Lung (tissue), 13 donors: ENCODE measurements around the gene KRTAP9-9. TPM values are rescaled to one million over a fixed set of nuclear protein-coding genes. Genes with fewer than 3 reads are reported as not detected.

Experiments
- ATAC-seq: fragments of 200-7000 bp; cut with Tn5 transposase; one replicate; pipeline ENCODE4 v1.9.1; 2020; ENCODE audit warnings: moderate number of reproducible peaks; ENCODE audit not compliant: insufficient read depth, low FRiP score
- DNase-seq, 3 donors: peaks; one replicate each; pipeline ENCODE4 v3.0.0-alpha.2; 2013 to 2017
- H3K27ac ChIP-seq, 2 donors: one replicate each; pipeline ENCODE4 v1.5.1; 2013; ENCODE audit warnings: mild to moderate bottlenecking in 2 of 2, moderate library complexity in 2 of 2, control low read depth in 1 of 2, inconsistent platforms in 1 of 2, low read depth in 1 of 2, low read length in 1 of 2
- H3K27me3 ChIP-seq, 3 donors: one replicate each; pipeline ENCODE4 v1.5.1; 2013; ENCODE audit warnings: low read length in 2 of 3; ENCODE audit not compliant: control insufficient read depth in 3 of 3, insufficient read depth in 3 of 3
- H3K36me3 ChIP-seq, 4 donors: one replicate each; pipeline ENCODE4 v1.5.1; 2013; ENCODE audit warnings: low read length in 4 of 4, mild to moderate bottlenecking in 1 of 4, moderate library complexity in 1 of 4; ENCODE audit not compliant: control insufficient read depth in 4 of 4, insufficient read depth in 4 of 4
- H3K4me1 ChIP-seq, 5 donors: one replicate each; pipeline ENCODE4 v1.5.1; 2013; ENCODE audit warnings: low read length in 5 of 5, mild to moderate bottlenecking in 2 of 5, moderate library complexity in 1 of 5; ENCODE audit not compliant: control insufficient read depth in 5 of 5, insufficient read depth in 5 of 5
- H3K4me3 ChIP-seq: one replicate; pipeline ENCODE4 v1.5.1; 2013; ENCODE audit warnings: mild to moderate bottlenecking, control low read depth, moderate library complexity
- H3K9ac ChIP-seq, 2 donors: one replicate each; pipeline ENCODE4 v1.5.1; 2013; ENCODE audit warnings: low read length in 2 of 2, control low read depth in 1 of 2; ENCODE audit not compliant: insufficient read depth in 1 of 2
- H3K9me3 ChIP-seq, 4 donors: one replicate each; pipeline ENCODE4 v1.5.1; 2013; ENCODE audit warnings: low read length in 3 of 4, mild to moderate bottlenecking in 1 of 4, moderate library complexity in 1 of 4; ENCODE audit not compliant: control insufficient read depth in 4 of 4, insufficient read depth in 3 of 4
- CTCF ChIP-seq: IDR thresholded peaks from 2 replicates; pipeline ENCODE4 v1.5.1; 2012; ENCODE audit warnings: mild to moderate bottlenecking; ENCODE audit errors: control extremely low read depth, extremely low read depth
- WGBS, 2 donors: extraction: QIAGEN DNeasy Blood & Tissue Kit; methylation state at CpG; one replicate each; pipeline ENCODE4 v1.1.7; 2013; 5-methylcytosine and 5-hydroxymethylcytosine counted together
- polyA plus RNA-seq, 2 donors: library from polyadenylated mRNA; stranded (reverse); fragments of 200-250 nt; gene quantifications; one replicate each; pipeline ENCODE4 v1.2.1, GENCODE V29; 2013
- small RNA-seq: library from RNA; depleted of rRNA; stranded (forward); fragments of <200 nt; gene quantifications from one replicate; pipeline ENCODE3, GENCODE V24; 2014; ENCODE audit warnings: low replicate concordance
- total RNA-seq, 2 donors: library from RNA; depleted of rRNA in 1 of 2; stranded (reverse); fragments of >200 nt in 1 of 2; gene quantifications; one replicate each; pipeline ENCODE4 v1.2.1, GENCODE V29; 2014 to 2021
- donor health status: control.
- donor health status: control.
- donor health status: Bipolar disorder and iron deficiency.
- donor health status: healthy.
- donor health status: DM: yes; HTN: yes; CAD: no.

The KRTAP9-9 gene
- total and polyA plus RNA-seq, 4 donors, result not detected

GRCh38 chr17:41302981-41303380 is 47.8 kb downstream of the KRTAP9-9 start:
- Histone ChIP-seq H3K36me3 (no peaks in the 10 kb centered on the region), H3K9me3 (peaks cover 0 to 6% (median 0%) of the 10 kb centered on the region in 4 donors), H3K4me1 (no peaks in the 10 kb centered on the region), H3K27ac (no peak overlapping the region), H3K4me3 (no peak overlapping the region), H3K9ac (no peak overlapping the region), H3K27me3 (no peaks in the 10 kb centered on the region)
- 85 to 95% methylated on average over 4 of the region's 4 CpGs for WGBS, 2 donors
- ATAC-seq (no peak), DNase-seq (no peak)
- no peak for TF ChIP-seq CTCF

- TF ChIP-seq CTCF, result no peak
- no peak overlapping the region for H3K4me3 ChIP-seq
- WGBS, 2 donors, result 87 to 90% methylated on average over 12 of the region's 12 CpGs
- no peaks in the 10 kb centered on the region for H3K36me3 ChIP-seq
- H3K27me3 ChIP-seq, result no peaks in the 10 kb centered on the region
- peaks cover 0 to 6% (median 0%) of the 10 kb centered on the region in 4 donors for H3K9me3 ChIP-seq
- H3K4me1 ChIP-seq, result peaks cover 0 to 6% (median 0%) of the 10 kb centered on the region in 5 donors
- no peak overlapping the region for H3K27ac ChIP-seq
- ATAC-seq (no peak), DNase-seq (no peak)
- no peak overlapping the region for H3K9ac ChIP-seq
Measured at GRCh38 chr17:41304091-41304490, 48.9 kb downstream of the KRTAP9-9 start.

Small RNA genes within 50 kb of the gene (small RNA-seq; reads per million reads assigned to genes)
- not detected for gene KRTAP9-10P

Other genes with a start within 250 kb of the KRTAP9-9 start
Only the 30 nearest of the 40 such genes appear.
- not detected for gene KRTAP2-3, start 195.3 kb upstream of the KRTAP9-9 start, total RNA-seq
- not detected for gene KRTAP2-3, start 195.3 kb upstream of the KRTAP9-9 start, polyA plus RNA-seq
- gene KRTAP2-4, start 189.5 kb upstream of the KRTAP9-9 start, total RNA-seq, result not detected
- gene KRTAP2-4, start 189.5 kb upstream of the KRTAP9-9 start, polyA plus RNA-seq, result not detected
- not detected for gene KRTAP4-7, start 171.2 kb upstream of the KRTAP9-9 start, total RNA-seq
- gene KRTAP4-7, start 171.2 kb upstream of the KRTAP9-9 start, polyA plus RNA-seq, result not detected
- not detected for gene KRTAP4-8, start 157.2 kb upstream of the KRTAP9-9 start, total RNA-seq
- not detected for gene KRTAP4-8, start 157.2 kb upstream of the KRTAP9-9 start, polyA plus RNA-seq
- not detected for gene KRTAP4-16, start 153.2 kb upstream of the KRTAP9-9 start, total RNA-seq
- gene KRTAP4-16, start 153.2 kb upstream of the KRTAP9-9 start, polyA plus RNA-seq, result not detected
- gene KRTAP4-9, start 150.0 kb upstream of the KRTAP9-9 start, total RNA-seq, result not detected
- not detected for gene KRTAP4-9, start 150.0 kb upstream of the KRTAP9-9 start, polyA plus RNA-seq
- under 1 TPM in 1 of 2 donors, not detected in 1; 0.34 TPM for gene KRTAP4-11, start 137.0 kb upstream of the KRTAP9-9 start, total RNA-seq
- not detected for gene KRTAP4-11, start 137.0 kb upstream of the KRTAP9-9 start, polyA plus RNA-seq
- not detected for gene KRTAP4-12, start 131.2 kb upstream of the KRTAP9-9 start, total RNA-seq
- not detected for gene KRTAP4-12, start 131.2 kb upstream of the KRTAP9-9 start, polyA plus RNA-seq
- gene KRTAP4-6, start 114.8 kb upstream of the KRTAP9-9 start, total RNA-seq, result not detected
- gene KRTAP4-6, start 114.8 kb upstream of the KRTAP9-9 start, polyA plus RNA-seq, result not detected
- gene KRTAP4-5, start 105.6 kb upstream of the KRTAP9-9 start, total RNA-seq, result not detected
- not detected for gene KRTAP4-5, start 105.6 kb upstream of the KRTAP9-9 start, polyA plus RNA-seq
- gene KRTAP4-4, start 94.6 kb upstream of the KRTAP9-9 start, total RNA-seq, result not detected
- gene KRTAP4-4, start 94.6 kb upstream of the KRTAP9-9 start, polyA plus RNA-seq, result not detected
- not detected for gene KRTAP4-3, start 87.2 kb upstream of the KRTAP9-9 start, total RNA-seq
- not detected for gene KRTAP4-3, start 87.2 kb upstream of the KRTAP9-9 start, polyA plus RNA-seq
- not detected for gene KRTAP4-2, start 77.2 kb upstream of the KRTAP9-9 start, total RNA-seq
- not detected for gene KRTAP4-2, start 77.2 kb upstream of the KRTAP9-9 start, polyA plus RNA-seq
- gene KRTAP4-1, start 70.5 kb upstream of the KRTAP9-9 start, total RNA-seq, result not detected
- not detected for gene KRTAP4-1, start 70.5 kb upstream of the KRTAP9-9 start, polyA plus RNA-seq
- not detected for gene KRTAP9-1, start 65.5 kb upstream of the KRTAP9-9 start, total RNA-seq
- gene KRTAP9-1, start 65.5 kb upstream of the KRTAP9-9 start, polyA plus RNA-seq, result not detected
- not detected for gene KRTAP9-2, start 28.7 kb upstream of the KRTAP9-9 start, total RNA-seq
- gene KRTAP9-2, start 28.7 kb upstream of the KRTAP9-9 start, polyA plus RNA-seq, result not detected
- gene KRTAP9-3, start 22.9 kb upstream of the KRTAP9-9 start, total RNA-seq, result not detected
- gene KRTAP9-3, start 22.9 kb upstream of the KRTAP9-9 start, polyA plus RNA-seq, result not detected
- gene KRTAP9-8, start 17.4 kb upstream of the KRTAP9-9 start, total RNA-seq, result not detected
- not detected for gene KRTAP9-8, start 17.4 kb upstream of the KRTAP9-9 start, polyA plus RNA-seq
- not detected for gene KRTAP9-4, start 5.7 kb upstream of the KRTAP9-9 start, total RNA-seq
- not detected for gene KRTAP9-4, start 5.7 kb upstream of the KRTAP9-9 start, polyA plus RNA-seq
- gene KRTAP9-6, start 10.0 kb downstream of the KRTAP9-9 start, total RNA-seq, result not detected
- gene KRTAP9-6, start 10.0 kb downstream of the KRTAP9-9 start, polyA plus RNA-seq, result not detected
- gene KRTAP9-7, start 20.3 kb downstream of the KRTAP9-9 start, total RNA-seq, result not detected
- not detected for gene KRTAP9-7, start 20.3 kb downstream of the KRTAP9-9 start, polyA plus RNA-seq
- gene KRTAP29-1, start 47.5 kb downstream of the KRTAP9-9 start, total RNA-seq, result not detected
- gene KRTAP29-1, start 47.5 kb downstream of the KRTAP9-9 start, polyA plus RNA-seq, result not detected
- not detected for gene KRTAP16-1, start 53.9 kb downstream of the KRTAP9-9 start, total RNA-seq
- not detected for gene KRTAP16-1, start 53.9 kb downstream of the KRTAP9-9 start, polyA plus RNA-seq
- gene KRTAP17-1, start 60.3 kb downstream of the KRTAP9-9 start, total RNA-seq, result not detected
- gene KRTAP17-1, start 60.3 kb downstream of the KRTAP9-9 start, polyA plus RNA-seq, result not detected
- not detected for gene KRT33A, start 95.4 kb downstream of the KRTAP9-9 start, total RNA-seq
- not detected for gene KRT33A, start 95.4 kb downstream of the KRTAP9-9 start, polyA plus RNA-seq
- gene KRT33B, start 114.4 kb downstream of the KRTAP9-9 start, total RNA-seq, result not detected
- gene KRT33B, start 114.4 kb downstream of the KRTAP9-9 start, polyA plus RNA-seq, result not detected
- gene KRT34, start 126.9 kb downstream of the KRTAP9-9 start, total RNA-seq, result not detected
- gene KRT34, start 126.9 kb downstream of the KRTAP9-9 start, polyA plus RNA-seq, result not detected
- gene KRT31, start 142.2 kb downstream of the KRTAP9-9 start, total RNA-seq, result not detected
- gene KRT31, start 142.2 kb downstream of the KRTAP9-9 start, polyA plus RNA-seq, result under 1 TPM in 1 of 2 donors, not detected in 1; 0.02 TPM
- not detected for gene KRT37, start 169.2 kb downstream of the KRTAP9-9 start, total RNA-seq
- gene KRT37, start 169.2 kb downstream of the KRTAP9-9 start, polyA plus RNA-seq, result not detected
- not detected for gene KRT38, start 185.6 kb downstream of the KRTAP9-9 start, total RNA-seq
- not detected for gene KRT38, start 185.6 kb downstream of the KRTAP9-9 start, polyA plus RNA-seq